ENCODE measurements around the gene CELA2B. TPM values are rescaled to one million over a fixed set of nuclear protein-coding genes. Genes with fewer than 3 reads are reported as not detected.

CELA2B gene
- total RNA-seq, 1 donor from 2014 or later, result not detected

GRCh38 chr1:15500184-15501178, 24.6 kb downstream of the CELA2B start:
- no peak for TF ChIP-seq CTCF (conservative IDR thresholded peaks at IDR 0.05)
- Mint-ChIP-seq H3K9me3 (no peaks in the 10 kb centered on the region), H3K36me3 (ENCODE audit: low read depth) (peaks cover 2% of the 10 kb centered on the region), H3K27ac (ENCODE audit: unreplicated experiment) (no peak overlapping the region), H3K27me3 (ENCODE audit: low read depth) (no peaks in the 10 kb centered on the region), H3K4me1 (no peaks in the 10 kb centered on the region), H3K4me3 (no peak overlapping the region)
- no peak for DNase-seq (ENCODE audit: low read depth, low spot score)

GRCh38 chr1:15501208-15502032, 25.5 kb downstream of the CELA2B start:
- no peak overlapping the region for H3K27ac Mint-ChIP-seq (ENCODE audit: unreplicated experiment)
- H3K27me3 Mint-ChIP-seq (ENCODE audit: low read depth), result no peaks in the 10 kb centered on the region
- DNase-seq (ENCODE audit: low read depth, low spot score), result peak; percentile 79
- no peaks in the 10 kb centered on the region for H3K9me3 Mint-ChIP-seq
- no peaks in the 10 kb centered on the region for H3K36me3 Mint-ChIP-seq (ENCODE audit: low read depth)
- peak; percentile 79 for TF ChIP-seq CTCF (conservative IDR thresholded peaks at IDR 0.05)
- H3K4me3 Mint-ChIP-seq, result no peak overlapping the region
- H3K4me1 Mint-ChIP-seq, result no peaks in the 10 kb centered on the region

GRCh38 chr1:15504436-15504835, 28.5 kb downstream of the CELA2B start:
- no peaks in the 10 kb centered on the region for H3K36me3 Mint-ChIP-seq (ENCODE audit: low read depth)
- no peak for TF ChIP-seq CTCF (conservative IDR thresholded peaks at IDR 0.05)

GRCh38 chr1:15506831-15507230, 30.9 kb downstream of the CELA2B start:
- no peak for TF ChIP-seq CTCF (conservative IDR thresholded peaks at IDR 0.05)
- Mint-ChIP-seq H3K27ac (ENCODE audit: unreplicated experiment) (no peak overlapping the region), H3K27me3 (ENCODE audit: low read depth) (no peaks in the 10 kb centered on the region)

More at GRCh38 chr1:15504436-15504835, 28.5 kb downstream of the CELA2B start:
- H3K27me3 Mint-ChIP-seq (ENCODE audit: low read depth), result no peaks in the 10 kb centered on the region
- no peaks in the 10 kb centered on the region for H3K9me3 Mint-ChIP-seq
- H3K4me1 Mint-ChIP-seq, result no peaks in the 10 kb centered on the region
- no peak overlapping the region for H3K4me3 Mint-ChIP-seq
- no peak for DNase-seq (ENCODE audit: low read depth, low spot score)
- H3K27ac Mint-ChIP-seq (ENCODE audit: unreplicated experiment), result no peak overlapping the region

GRCh38 chr1:15507278-15507677, 31.4 kb downstream of the CELA2B start:
- no peak for TF ChIP-seq CTCF (conservative IDR thresholded peaks at IDR 0.05)
- Mint-ChIP-seq H3K4me1 (no peaks in the 10 kb centered on the region), H3K27ac (ENCODE audit: unreplicated experiment) (peak overlapping the region; percentile 19), H3K27me3 (ENCODE audit: low read depth) (no peaks in the 10 kb centered on the region), H3K4me3 (no peak overlapping the region), H3K36me3 (ENCODE audit: low read depth) (peaks cover 4% of the 10 kb centered on the region), H3K9me3 (no peaks in the 10 kb centered on the region)
- DNase-seq (ENCODE audit: low read depth, low spot score), result no peak

More at GRCh38 chr1:15506831-15507230, 30.9 kb downstream of the CELA2B start:
- DNase-seq (ENCODE audit: low read depth, low spot score), result no peak
- H3K4me1 Mint-ChIP-seq, result no peaks in the 10 kb centered on the region
- no peak overlapping the region for H3K4me3 Mint-ChIP-seq
- no peaks in the 10 kb centered on the region for H3K36me3 Mint-ChIP-seq (ENCODE audit: low read depth)
- H3K9me3 Mint-ChIP-seq, result no peaks in the 10 kb centered on the region
